Adrenal gland (tissue), 12 donors: Measurements from ENCODE around the gene CRTC3. TPM values are rescaled to one million over a fixed set of nuclear protein-coding genes. Genes with fewer than 3 reads are reported as not detected.
A peak's percentile ranks its signal among the peaks of the same experiment; 100 is the strongest.
"Not testable (repeated sequence)": the region's sequence is repeated elsewhere in the genome, so short reads cannot be mapped to it uniquely, and the experiment has no call there.

Experiments used
- DNase-seq, 7 donors: peaks; one replicate each; pipeline ENCODE4 v3.0.0-alpha.2; 2019 to 2020
- H3K27ac ChIP-seq, 5 donors: fragments of 200-600 bp; sonication (generic) in 4 of 5; 1 replicate in 3 of 5; 2 replicates in 2 of 5; pipeline versions ENCODE4 v1.5.1 to v1.8.0; 2016 to 2020; ENCODE audit warnings: mild to moderate bottlenecking in 1 of 5
- H3K27me3 ChIP-seq: fragments of 200-600 bp; 2 replicates; pipeline ENCODE4 v1.8.0; 2021
- H3K36me3 ChIP-seq, 2 donors: fragments of 200-600 bp; replicated peaks in 1 of 2; 1 replicate in 1 of 2; 2 replicates in 1 of 2; pipeline versions ENCODE4 v1.5.1 to v1.8.0; 2018 to 2022
- H3K4me1 ChIP-seq, 2 donors: fragments of 200-600 bp; replicated peaks in 1 of 2; 1 replicate in 1 of 2; 2 replicates in 1 of 2; pipeline versions ENCODE4 v1.5.1 to v1.8.0; 2018 to 2021
- H3K4me3 ChIP-seq, 4 donors: fragments of 200-600 bp; sonication (generic) in 3 of 4; one replicate each; pipeline ENCODE4 v1.5.1; 2016 to 2018
- H3K9me3 ChIP-seq, 3 donors: fragments of 200-600 bp; sonication (generic) in 1 of 3; replicated peaks in 1 of 3; 1 replicate in 2 of 3; 2 replicates in 1 of 3; pipeline versions ENCODE4 v1.5.1 to v1.8.0; 2016 to 2021
- POLR2A ChIP-seq, 2 donors: fragments of 450-650 bp; IDR thresholded peaks; one replicate each; pipeline ENCODE4 v1.6.1; 2017; ENCODE audit warnings: antibody characterized with exemption in 2 of 2, mild to moderate bottlenecking in 2 of 2, moderate library complexity in 1 of 2
- WGBS, 4 donors: extraction: QIAGEN DNeasy Blood & Tissue Kit in 2 of 4; methylation state at CpG; one replicate each; pipeline versions ENCODE4 v1.1.5 to v1.1.7; 2013 to 2017; 5-methylcytosine and 5-hydroxymethylcytosine counted together
- intact Hi-C, 2 donors: fragments of 100-400 bp; cut with DNase I; formaldehyde crosslinking; loops; one replicate each; pipeline versions ENCODE4 v1.14.1 to v1.15.0; 2022 to 2023
- polyA plus RNA-seq, 3 donors: library from polyadenylated mRNA; stranded (reverse); fragments of 200-250 nt in 2 of 3; fragments of 350-450 nt in 1 of 3; fragmentation: Illumina TruSeq in 1 of 3; extraction: RNeasy Lipid Tissue Mini Kit (QIAGEN cat#74804) in 1 of 3; gene quantifications; one replicate each; pipeline ENCODE4 v1.2.3, GENCODE V29; 2013 to 2014
- total RNA-seq, 9 donors: library from RNA; depleted of rRNA in 4 of 9; stranded (reverse); fragments of >200 nt in 4 of 9; fragments of 120-200 nt in 1 of 9; fragmentation: NEBNext Ultra II Directional in 1 of 9; extraction: Animal tissue kit (Norgen Biotek cat#: 25700) in 1 of 9; gene quantifications; one replicate each; pipeline versions ENCODE4 v1.1.0 to v1.2.4, GENCODE V29; 2013 to 2023
- TF ChIP-seq, protein P1 (sequence below), 6 experiments: fragments of 450-650 bp in 4 of 6; fragments of 200-600 bp in 2 of 6; sonication (generic) in 1 of 6; IDR thresholded peaks; 1 replicate in 5 of 6; 2 replicates in 1 of 6; pipeline versions ENCODE4 v1.5.1 to v1.8.0; 2016 to 2021; ENCODE audit warnings: antibody characterized with exemption in 6 of 6, mild to moderate bottlenecking in 2 of 6, moderate library complexity in 1 of 6
- donor health status: healthy with polysubstance abuse.
- donor health status: Bipolar disorder and iron deficiency.
- donor health status: DM: yes; HTN: yes; CAD: no.
- donor health status: DM: no; HTN: no; CAD: no.
- donor health status: DM: no; HTN: no; CAD: no.
- donor health status: DM: yes; HTN: yes; CAD: no.

Gene CRTC3
- total and polyA plus RNA-seq, 12 donors, result 11.5 to 46.7 (median 31.8) TPM

- no peaks in the 10 kb centered on the region for H3K27me3 ChIP-seq
- H3K4me3 ChIP-seq, result no peak overlapping the region
- no peak overlapping the region for H3K27ac ChIP-seq
- H3K9me3 ChIP-seq, result no peaks in the 10 kb centered on the region
- DNase-seq, result no peak
- 88 to 95% (median 91%) methylated on average over 5 of the region's 5 CpGs for WGBS, 4 donors
- H3K36me3 ChIP-seq, result no peaks in the 10 kb centered on the region
- no peak for TF ChIP-seq POLR2A (IDR thresholded peaks at IDR 0.05)
- TF ChIP-seq, protein P1, sequence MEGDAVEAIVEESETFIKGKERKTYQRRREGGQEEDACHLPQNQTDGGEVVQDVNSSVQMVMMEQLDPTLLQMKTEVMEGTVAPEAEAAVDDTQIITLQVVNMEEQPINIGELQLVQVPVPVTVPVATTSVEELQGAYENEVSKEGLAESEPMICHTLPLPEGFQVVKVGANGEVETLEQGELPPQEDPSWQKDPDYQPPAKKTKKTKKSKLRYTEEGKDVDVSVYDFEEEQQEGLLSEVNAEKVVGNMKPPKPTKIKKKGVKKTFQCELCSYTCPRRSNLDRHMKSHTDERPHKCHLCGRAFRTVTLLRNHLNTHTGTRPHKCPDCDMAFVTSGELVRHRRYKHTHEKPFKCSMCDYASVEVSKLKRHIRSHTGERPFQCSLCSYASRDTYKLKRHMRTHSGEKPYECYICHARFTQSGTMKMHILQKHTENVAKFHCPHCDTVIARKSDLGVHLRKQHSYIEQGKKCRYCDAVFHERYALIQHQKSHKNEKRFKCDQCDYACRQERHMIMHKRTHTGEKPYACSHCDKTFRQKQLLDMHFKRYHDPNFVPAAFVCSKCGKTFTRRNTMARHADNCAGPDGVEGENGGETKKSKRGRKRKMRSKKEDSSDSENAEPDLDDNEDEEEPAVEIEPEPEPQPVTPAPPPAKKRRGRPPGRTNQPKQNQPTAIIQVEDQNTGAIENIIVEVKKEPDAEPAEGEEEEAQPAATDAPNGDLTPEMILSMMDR (IDR thresholded peaks at IDR 0.05), result no peak
- H3K4me1 ChIP-seq, result no peaks in the 10 kb centered on the region
- intact Hi-C loops, result loop anchor here in 1 of 2 donors (10.0 kb wide), 1 partner anchor 84 kb away; no protein-coding TSS in a partner anchor
Observed at GRCh38 chr15:90520365-90520764, 9.4 kb upstream of the CRTC3 start.

DNA sequence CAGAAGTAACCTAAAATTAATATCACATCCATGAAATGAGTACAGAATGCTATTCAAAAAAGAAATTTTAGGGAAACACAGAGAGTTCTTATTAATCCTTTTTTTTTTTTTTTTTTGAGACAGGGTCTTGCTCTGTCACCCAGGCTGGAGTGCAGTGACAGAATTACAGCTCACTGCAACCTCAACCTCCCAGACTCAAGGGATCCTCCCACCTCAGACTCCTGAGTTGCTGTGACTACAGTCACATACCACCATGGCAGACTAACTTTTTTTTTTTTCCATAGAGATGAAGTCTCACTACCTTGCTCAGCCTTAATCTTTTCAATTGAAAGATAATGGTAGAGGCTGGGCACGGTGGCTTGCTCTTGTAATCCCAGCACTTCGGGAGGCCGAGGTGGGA, 6.3 kb upstream of the CRTC3 start:
- WGBS, 4 donors, result 90 to 96% (median 92%) methylated on average over 3 of the region's 3 CpGs

DNA sequence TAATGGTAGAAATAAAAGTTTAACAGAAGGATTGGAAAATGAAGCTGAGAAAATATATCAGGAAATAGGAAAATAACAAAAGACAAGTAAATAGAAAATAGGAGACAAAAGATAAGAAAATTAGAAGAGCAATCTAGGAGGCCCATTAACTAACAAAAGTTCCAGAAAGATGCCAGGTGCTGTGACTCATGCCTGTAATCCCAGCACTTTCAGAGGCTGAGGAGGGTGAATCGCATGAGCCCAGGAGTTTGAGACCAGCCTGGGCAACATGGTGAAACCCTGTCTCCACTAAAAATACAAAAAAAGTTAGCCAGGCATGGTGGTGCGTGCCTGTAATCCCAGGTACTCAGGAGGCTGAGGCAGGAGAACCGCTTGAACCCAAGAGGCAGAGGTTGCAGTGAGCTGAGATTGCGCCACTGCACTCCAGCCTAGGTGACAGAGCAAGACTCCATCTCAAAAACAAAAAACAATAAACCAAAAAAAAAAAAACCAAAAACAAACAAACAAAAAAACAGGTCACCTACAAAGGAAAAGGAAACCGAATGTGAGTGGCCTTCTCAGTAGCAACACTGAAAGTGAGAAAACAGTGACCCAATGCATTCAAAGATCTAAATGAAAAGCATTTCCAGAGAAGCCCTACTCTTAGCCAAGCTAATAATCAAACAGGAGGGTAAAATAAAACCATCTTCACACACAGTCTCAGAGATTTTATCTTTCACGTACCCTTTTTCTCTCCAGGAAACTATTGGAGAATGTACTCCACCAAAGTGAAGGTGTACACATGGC, 5.5 kb upstream of the CRTC3 start:
- not testable (repeated sequence) for H3K4me3 ChIP-seq, H3K27ac ChIP-seq, H3K9me3 ChIP-seq, H3K36me3 ChIP-seq, DNase-seq, H3K4me1 ChIP-seq, H3K27me3 ChIP-seq
- WGBS, 4 donors, result 86 to 94% (median 92%) methylated on average over 6 of the region's 6 CpGs
- intact Hi-C loops, result loop anchor here in 1 of 2 donors (10.0 kb wide), 1 partner anchor 81 kb away; no protein-coding TSS in a partner anchor

More for the DNA sequence above, 6.3 kb upstream of the CRTC3 start:
- intact Hi-C loops, result loop anchor here in 1 of 2 donors (10.0 kb wide), 1 partner anchor 81 kb away; no protein-coding TSS in a partner anchor
- DNase-seq, result no peak
- Histone ChIP-seq H3K4me1 (no peaks in the 10 kb centered on the region), H3K36me3 (no peaks in the 10 kb centered on the region), H3K27me3 (no peaks in the 10 kb centered on the region), H3K4me3 (no peak overlapping the region), H3K27ac (no peak overlapping the region), H3K9me3 (no peaks in the 10 kb centered on the region)
- TF ChIP-seq, protein P1 (IDR thresholded peaks at IDR 0.05), result no peak
- no peak for TF ChIP-seq POLR2A (IDR thresholded peaks at IDR 0.05)

DNA sequence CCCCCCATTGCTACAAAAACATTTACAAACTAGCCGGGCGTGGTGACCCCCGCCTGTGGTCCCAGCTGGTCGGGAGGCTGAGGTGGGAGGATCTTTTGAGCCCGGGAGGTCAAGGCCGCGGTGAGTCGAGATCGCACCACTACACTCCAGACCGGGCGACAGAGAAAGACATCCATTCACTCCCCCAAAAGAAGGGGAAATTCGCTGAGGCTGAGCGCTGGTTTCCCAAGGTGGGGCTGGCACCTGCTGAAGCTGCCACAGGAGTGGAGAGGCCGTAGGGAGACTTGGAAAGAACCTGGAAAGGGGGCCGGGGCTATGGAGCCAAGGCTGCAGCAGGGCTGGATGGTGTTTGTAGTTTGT, 732 bp upstream of the CRTC3 start:
- Histone ChIP-seq H3K27me3 (no peaks in the 10 kb centered on the region), H3K4me1 (peaks cover 6 to 23% of the 10 kb centered on the region in 2 donors), H3K9me3 (no peaks in the 10 kb centered on the region), H3K4me3 (peak overlapping the region in 2 of 4 donors; percentile 78 to 86), H3K27ac (peak overlapping the region in 4 of 5 donors; percentile 82 to 98 (median 87)), H3K36me3 (no peaks in the 10 kb centered on the region)
- TF ChIP-seq POLR2A (IDR thresholded peaks at IDR 0.05), result no peak
- TF ChIP-seq, protein P1 (IDR thresholded peaks at IDR 0.05), result no peak
- no peak for DNase-seq
- intact Hi-C loops, result loop anchor here in 1 of 2 donors (10.0 kb wide), 1 partner anchor 76 kb away; no protein-coding TSS in a partner anchor
- WGBS, 4 donors, result 50 to 67% (median 57%) methylated on average over 5 to 15 of the region's 15 CpGs
